SK-N-SH (cell line): ENCODE data around the gene NEK6. TPM values are rescaled to one million over a fixed set of nuclear protein-coding genes. Genes with fewer than 3 reads are reported as not detected.

ENCODE experiments used
- CTCF ChIA-PET: fragments of 300-600, 350-600 bp; formaldehyde crosslinking; extraction: SDS; loops from one replicate; lab custom pipeline; 2021; lab: Yijun Ruan, JAX
- POLR2A ChIA-PET: fragments of 350-600 bp; sonication (Branson Sonifier 250); formaldehyde crosslinking; extraction: SDS; loops from one replicate; lab custom pipeline; 2020; ENCODE audit warnings: antibody characterized with exemption, inconsistent platforms; lab: Yijun Ruan, JAX
- DNase-seq: peaks from one replicate; pipeline ENCODE4 v3.0.0; 2012
- H2AFZ ChIP-seq: fragments of 200-600 bp; sonication (generic); 2 replicates; pipeline ENCODE4 v1.8.1; 2016; ENCODE audit warnings: antibody characterized with exemption, mild to moderate bottlenecking, low read depth
- H3F3A ChIP-seq: fragments of 200-600 bp; sonication (generic); replicated peaks from 2 replicates; pipeline ENCODE3; 2016; ENCODE audit warnings: antibody characterized with exemption, mild to moderate bottlenecking; ENCODE audit not compliant: insufficient read depth
- H3K27ac ChIP-seq, 2 experiments: fragments of 200-500 bp in 1 of 2; fragments of 200-600 bp in 1 of 2; sonication (Bioruptor generic) in 1 of 2; sonication (generic), shearing (Covaris generic) in 1 of 2; 2 replicates each; pipeline versions ENCODE4 v1.5.1 to v1.6.1; 2014 to 2016; ENCODE audit warnings: low read depth in 2 of 2, inconsistent platforms in 1 of 2, low read length in 1 of 2, mild to moderate bottlenecking in 1 of 2, mixed read lengths in 1 of 2
- H3K27me3 ChIP-seq: fragments of 200-600 bp; sonication (generic), shearing (Covaris generic); 2 replicates; pipeline ENCODE4 v1.6.1; 2016; ENCODE audit warnings: mixed run types; ENCODE audit not compliant: insufficient read depth
- H3K36me3 ChIP-seq, 2 experiments: fragments of 200-500 bp in 1 of 2; fragments of 200-600 bp in 1 of 2; sonication (Bioruptor generic) in 1 of 2; sonication (generic) in 1 of 2; replicated peaks in 1 of 2; 2 replicates each; pipeline versions ENCODE3 to v1.5.1; 2014 to 2016; ENCODE audit warnings: low read length in 1 of 2, mild to moderate bottlenecking in 1 of 2; ENCODE audit not compliant: insufficient read depth in 2 of 2, control insufficient read depth in 1 of 2
- H3K4me1 ChIP-seq, 2 experiments: fragments of 200-500 bp in 1 of 2; fragments of 200-600 bp in 1 of 2; sonication (Bioruptor generic) in 1 of 2; sonication (generic), shearing (Covaris generic) in 1 of 2; 2 replicates each; pipeline versions ENCODE4 v1.5.1 to v1.6.1; 2014 to 2016; ENCODE audit warnings: low read depth in 1 of 2, low read length in 1 of 2, mixed run types in 1 of 2; ENCODE audit not compliant: insufficient read depth in 2 of 2, control insufficient read depth in 1 of 2
- H3K4me2 ChIP-seq: fragments of 200-600 bp; sonication (generic), shearing (Covaris generic); 2 replicates; pipeline ENCODE4 v1.6.1; 2017; ENCODE audit warnings: mixed run types
- H3K4me3 ChIP-seq, 2 experiments: fragments of 200-500 bp in 1 of 2; fragments of 200-600 bp in 1 of 2; sonication (Bioruptor generic) in 1 of 2; sonication (generic), shearing (Covaris generic) in 1 of 2; 2 replicates each; pipeline versions ENCODE4 v1.5.1 to v1.8.1; 2014 to 2016; ENCODE audit warnings: low read depth in 2 of 2, inconsistent platforms in 1 of 2, low read length in 1 of 2, mild to moderate bottlenecking in 1 of 2, mixed read lengths in 1 of 2, moderate library complexity in 1 of 2
- H3K79me2 ChIP-seq: fragments of 200-600 bp; sonication (generic); 2 replicates; pipeline ENCODE4 v1.8.1; 2017; ENCODE audit warnings: mild to moderate bottlenecking; ENCODE audit not compliant: insufficient read depth
- H3K9ac ChIP-seq: fragments of 200-600 bp; sonication (generic); 2 replicates; pipeline ENCODE4 v1.6.1; 2017; ENCODE audit warnings: mixed run types
- H3K9me2 ChIP-seq: fragments of 200-600 bp; sonication (generic); 2 replicates; pipeline ENCODE4 v1.6.1; 2017; ENCODE audit warnings: mixed run types
- H3K9me3 ChIP-seq: fragments of 200-600 bp; sonication (generic); 2 replicates; pipeline ENCODE4 v1.6.1; 2017; ENCODE audit warnings: mixed run types, mild to moderate bottlenecking, moderate library complexity
- H4K20me1 ChIP-seq: fragments of 200-600 bp; sonication (generic); 2 replicates; pipeline ENCODE4 v1.6.1; 2017; ENCODE audit warnings: mild to moderate bottlenecking, mixed run types; ENCODE audit not compliant: insufficient read depth
- ELF1 ChIP-seq: IDR thresholded peaks from 2 replicates; pipeline ENCODE4 v1.4.0; 2012
- FOXM1 ChIP-seq: IDR thresholded peaks from 2 replicates; pipeline ENCODE4 v1.4.0; 2012; ENCODE audit warnings: low read depth, mild to moderate bottlenecking
- GABPA ChIP-seq: IDR thresholded peaks from 2 replicates; pipeline ENCODE4 v1.4.0; 2012; ENCODE audit warnings: low read depth, mild to moderate bottlenecking
- JUND ChIP-seq: IDR thresholded peaks from 2 replicates; pipeline ENCODE4 v1.4.0; 2012
- MAX ChIP-seq: IDR thresholded peaks from 2 replicates; pipeline ENCODE4 v1.4.0; 2012; ENCODE audit warnings: low read depth
- NRF1 ChIP-seq: IDR thresholded peaks from 2 replicates; pipeline ENCODE4 v1.6.1; 2012; ENCODE audit warnings: low read depth, mild to moderate bottlenecking, low read length
- PBX3 ChIP-seq: IDR thresholded peaks from 2 replicates; pipeline ENCODE4; 2012
- POLR2AphosphoS5 ChIP-seq: IDR thresholded peaks from 2 replicates; pipeline ENCODE4 v1.6.1; 2012; ENCODE audit warnings: low read depth, low read length
- RAD21 ChIP-seq: IDR thresholded peaks from 2 replicates; pipeline ENCODE4 v1.6.1; 2012; ENCODE audit warnings: mild to moderate bottlenecking, low read length
- RCOR1 ChIP-seq: fragments of 150-350 bp; IDR thresholded peaks from 2 replicates; pipeline ENCODE4 v1.6.1; 2017; ENCODE audit warnings: antibody characterized with exemption, low read length
- REST ChIP-seq: IDR thresholded peaks from 2 replicates; pipeline ENCODE4 v1.6.1; 2012; ENCODE audit warnings: mild to moderate bottlenecking, low read depth, low read length, moderate library complexity
- RFX5 ChIP-seq: IDR thresholded peaks from 2 replicates; pipeline ENCODE4 v1.6.1; 2012; ENCODE audit warnings: mild to moderate bottlenecking, improper control_type of control experiment, low read length
- RXRA ChIP-seq: IDR thresholded peaks from 2 replicates; pipeline ENCODE4 v1.4.0; 2012; ENCODE audit warnings: low read depth, mild to moderate bottlenecking, borderline replicate concordance
- SIN3A ChIP-seq: IDR thresholded peaks from 2 replicates; pipeline ENCODE4 v1.6.1; 2012; ENCODE audit warnings: low read depth, mild to moderate bottlenecking, low read length, moderate library complexity, borderline replicate concordance
- SMC3 ChIP-seq: IDR thresholded peaks from 2 replicates; pipeline ENCODE4 v1.6.1; 2012; ENCODE audit warnings: low read depth, low read length, improper control_type of control experiment
- TAF1 ChIP-seq: IDR thresholded peaks from 2 replicates; pipeline ENCODE4 v1.6.1; 2012; ENCODE audit warnings: low read depth, mild to moderate bottlenecking, low read length, moderate library complexity, borderline replicate concordance
- YY1 ChIP-seq: IDR thresholded peaks from 2 replicates; pipeline ENCODE4 v1.4.0; 2012; ENCODE audit warnings: low read depth, mild to moderate bottlenecking
- WGBS: methylation state at CpG from one replicate; pipeline ENCODE4 v1.1.6; 2017; ENCODE audit warnings: low lambda C conversion rate; 5-methylcytosine and 5-hydroxymethylcytosine counted together
- polyA plus RNA-seq, 3 experiments: library from polyadenylated mRNA; depleted of rRNA; stranded (reverse); fragments of >200 nt; gene quantifications; 2 replicates each; pipeline ENCODE4 v1.2.3, GENCODE V29; 2012

Gene NEK6
- polyA plus RNA-seq, 1 of the 3 experiments (the other 2 are of a cell fraction): 89.8 TPM

- H3K9me3 ChIP-seq: no peaks in the 10 kb centered on the region
- H3K9ac ChIP-seq: no peak overlapping the region
- no peaks in the 10 kb centered on the region for H3K9me2 ChIP-seq
- 97% methylated on average over 11 of the region's 11 CpGs for WGBS
- no peaks in the 10 kb centered on the region for H3K27me3 ChIP-seq
- H3K4me3 ChIP-seq: no peak overlapping the region
- no peak for TF ChIP-seq RCOR1
- TF ChIP-seq SIN3A: no peak
- TF ChIP-seq NRF1: no peak
- TF ChIP-seq RAD21: no peak
- TF ChIP-seq JUND: no peak
- no peak for TF ChIP-seq REST
- no peak for TF ChIP-seq FOXM1
- no peak for TF ChIP-seq MAX
- TF ChIP-seq RFX5: no peak
- no peak for TF ChIP-seq YY1
- no peak for TF ChIP-seq GABPA
- no peak for TF ChIP-seq RXRA
- no peak for TF ChIP-seq TAF1
- no peak for TF ChIP-seq ELF1
- TF ChIP-seq POLR2AphosphoS5: no peak
- peaks cover 95% of the 10 kb centered on the region for H4K20me1 ChIP-seq
- ChIA-PET CTCF (no interaction called here), POLR2A (no interaction called here)
- H3K4me1 ChIP-seq: peaks cover 0 to 6% of the 10 kb centered on the region in 2 experiments; a peak in 3 of 4 replicates
- no peak for DNase-seq
- H3F3A ChIP-seq: peaks cover 9% of the 10 kb centered on the region
- peaks cover 0 to 26% of the 10 kb centered on the region in 2 experiments for H3K36me3 ChIP-seq
- H3K27ac ChIP-seq: no peak overlapping the region
- H3K79me2 ChIP-seq: peaks cover 94% of the 10 kb centered on the region
- H3K4me2 ChIP-seq: no peak overlapping the region
- no peak overlapping the region for H2AFZ ChIP-seq
Measured at GRCh38 chr9:124359855-124360678, 102.3 kb downstream of the NEK6 start.

- peaks cover 90% of the 10 kb centered on the region for H4K20me1 ChIP-seq
- no peaks in the 10 kb centered on the region for H3K9me2 ChIP-seq
- no peaks in the 10 kb centered on the region for H3K27me3 ChIP-seq
- H3K4me3 ChIP-seq: no peak overlapping the region
- peaks cover 9% of the 10 kb centered on the region for H3F3A ChIP-seq
- H3K36me3 ChIP-seq: peaks cover 0 to 21% of the 10 kb centered on the region in 2 experiments
- H3K9me3 ChIP-seq: no peaks in the 10 kb centered on the region
- 98% methylated on average over 8 of the region's 8 CpGs for WGBS
- no peak overlapping the region for H3K9ac ChIP-seq
- H2AFZ ChIP-seq: no peak overlapping the region
- H3K79me2 ChIP-seq: peaks cover 100% of the 10 kb centered on the region
- DNase-seq: no peak
- TF ChIP-seq PBX3: no peak
- TF ChIP-seq SMC3: no peak
- no peak for TF ChIP-seq RFX5
- TF ChIP-seq REST: no peak
- TF ChIP-seq JUND: no peak
- POLR2A ChIA-PET: no interaction called here
- H3K4me1 ChIP-seq: peaks cover 0 to 9% of the 10 kb centered on the region in 2 experiments; a peak in 3 of 4 replicates
- CTCF ChIA-PET: interaction anchor here (0.7 to 2.0 kb wide), 4 partner anchors 19 to 41 kb away, joined by 3 to 10 read pairs (median 4); no protein-coding TSS in a partner anchor
- no peak overlapping the region for H3K27ac ChIP-seq
- H3K4me2 ChIP-seq: no peak overlapping the region
Measured at GRCh38 chr9:124361128-124361527, 103.4 kb downstream of the NEK6 start.
